Thymus (tissue), 11 donors: Measurements from ENCODE around the gene AGR3. TPM values are rescaled to one million over a fixed set of nuclear protein-coding genes. Genes with fewer than 3 reads are reported as not detected.

ENCODE experiments used
- DNase-seq, 9 donors: peaks; one replicate each; pipeline ENCODE4 v3.0.0-alpha.2; 2013; ENCODE audit warnings: low spot score in 9 of 9, low read depth in 6 of 9, missing footprints in 1 of 9
- H3K27ac ChIP-seq, 2 donors: one replicate each; pipeline ENCODE4 v1.5.1; 2013; ENCODE audit warnings: control low read depth in 1 of 2, low read depth in 1 of 2, low read length in 1 of 2, mild to moderate bottlenecking in 1 of 2, moderate library complexity in 1 of 2
- H3K27me3 ChIP-seq, 2 donors: one replicate each; pipeline ENCODE4 v1.5.1; 2013; ENCODE audit warnings: low read length in 1 of 2; ENCODE audit not compliant: control insufficient read depth in 2 of 2, insufficient read depth in 1 of 2
- H3K36me3 ChIP-seq, 2 donors: one replicate each; pipeline ENCODE4 v1.5.1; 2013; ENCODE audit warnings: low read length in 1 of 2, mild to moderate bottlenecking in 1 of 2, moderate library complexity in 1 of 2; ENCODE audit not compliant: control insufficient read depth in 2 of 2, insufficient read depth in 2 of 2
- H3K4me1 ChIP-seq, 2 donors: one replicate each; pipeline ENCODE4 v1.5.1; 2013; ENCODE audit warnings: low read length in 2 of 2; ENCODE audit not compliant: control insufficient read depth in 2 of 2, insufficient read depth in 2 of 2
- H3K4me3 ChIP-seq, 2 donors: one replicate each; pipeline ENCODE4 v1.5.1; 2013; ENCODE audit warnings: low read length in 2 of 2, control low read depth in 1 of 2, mild to moderate bottlenecking in 1 of 2
- H3K9me3 ChIP-seq, 2 donors: one replicate each; pipeline ENCODE4 v1.5.1; 2013; ENCODE audit warnings: low read length in 1 of 2, mild to moderate bottlenecking in 1 of 2; ENCODE audit not compliant: control insufficient read depth in 2 of 2, insufficient read depth in 1 of 2
- WGBS: extraction: QIAGEN DNeasy Blood & Tissue Kit; methylation state at CpG from one replicate; pipeline ENCODE4 v1.1.7; 2013; 5-methylcytosine and 5-hydroxymethylcytosine counted together
- polyA plus RNA-seq: library from polyadenylated mRNA; stranded (reverse); fragments of 200-250 nt; gene quantifications from one replicate; pipeline ENCODE4 v1.2.3, GENCODE V29; 2013
- total RNA-seq: library from RNA; stranded (reverse); fragments of 120-200 nt; gene quantifications from one replicate; pipeline ENCODE4 v1.2.4, GENCODE V29; 2013
- donor health status: healthy.

The AGR3 gene
- total and polyA plus RNA-seq, 2 donors = 1.3 TPM; not detected in 1

- 87% methylated on average over 2 of the region's 2 CpGs for WGBS
- H3K9me3 ChIP-seq = peaks cover 0 to 2% of the 10 kb centered on the region in 2 donors
- H3K36me3 ChIP-seq = no peaks in the 10 kb centered on the region
- no peak overlapping the region for H3K4me3 ChIP-seq
- no peaks in the 10 kb centered on the region for H3K4me1 ChIP-seq
- no peak overlapping the region for H3K27ac ChIP-seq
- H3K27me3 ChIP-seq = no peaks in the 10 kb centered on the region
- DNase-seq = no peak
Measured at GRCh38 chr7:16846601-16847165, 35.1 kb downstream of the AGR3 start.

GRCh38 chr7:16845746-16846145, 36.0 kb downstream of the AGR3 start:
- no peak overlapping the region for H3K27ac ChIP-seq
- DNase-seq = no peak
- H3K4me3 ChIP-seq = no peak overlapping the region
- no peaks in the 10 kb centered on the region for H3K36me3 ChIP-seq
- H3K27me3 ChIP-seq = no peaks in the 10 kb centered on the region
- H3K4me1 ChIP-seq = no peaks in the 10 kb centered on the region
- H3K9me3 ChIP-seq = no peaks in the 10 kb centered on the region

GRCh38 chr7:16841681-16842080, 40.1 kb downstream of the AGR3 start:
- DNase-seq = no peak
- 94% methylated on average over 4 of the region's 4 CpGs for WGBS
- Histone ChIP-seq H3K27me3 (no peaks in the 10 kb centered on the region), H3K4me3 (no peak overlapping the region), H3K9me3 (no peaks in the 10 kb centered on the region), H3K4me1 (no peaks in the 10 kb centered on the region), H3K36me3 (no peaks in the 10 kb centered on the region), H3K27ac (no peak overlapping the region)

GRCh38 chr7:16840094-16840493, 41.7 kb downstream of the AGR3 start:
- no peaks in the 10 kb centered on the region for H3K9me3 ChIP-seq
- no peaks in the 10 kb centered on the region for H3K27me3 ChIP-seq
- no peaks in the 10 kb centered on the region for H3K36me3 ChIP-seq
- no peak overlapping the region for H3K27ac ChIP-seq
- 99% methylated on average over 6 of the region's 6 CpGs for WGBS
- DNase-seq = no peak
- H3K4me3 ChIP-seq = no peak overlapping the region
- no peaks in the 10 kb centered on the region for H3K4me1 ChIP-seq

- no peaks in the 10 kb centered on the region for H3K9me3 ChIP-seq
- H3K27ac ChIP-seq = no peak overlapping the region
- 94% methylated on average over 2 of the region's 2 CpGs for WGBS
- no peaks in the 10 kb centered on the region for H3K36me3 ChIP-seq
- no peaks in the 10 kb centered on the region for H3K27me3 ChIP-seq
- DNase-seq = no peak
- no peaks in the 10 kb centered on the region for H3K4me1 ChIP-seq
- H3K4me3 ChIP-seq = no peak overlapping the region
Measured at GRCh38 chr7:16839646-16840045, 42.1 kb downstream of the AGR3 start.

GRCh38 chr7:16838891-16839290, 42.9 kb downstream of the AGR3 start:
- H3K36me3 ChIP-seq = no peaks in the 10 kb centered on the region
- no peak for DNase-seq

GRCh38 chr7:16838386-16838785, 43.4 kb downstream of the AGR3 start:
- WGBS = 75% methylated on average over 3 of the region's 3 CpGs
- H3K4me1 ChIP-seq = no peaks in the 10 kb centered on the region
- no peak for DNase-seq

More at GRCh38 chr7:16838891-16839290, 42.9 kb downstream of the AGR3 start:
- 86% methylated on average over 1 of the region's 1 CpG for WGBS
- Histone ChIP-seq H3K4me3 (no peak overlapping the region), H3K27me3 (no peaks in the 10 kb centered on the region), H3K27ac (no peak overlapping the region), H3K9me3 (no peaks in the 10 kb centered on the region), H3K4me1 (no peaks in the 10 kb centered on the region)

GRCh38 chr7:16836481-16836880, 45.3 kb downstream of the AGR3 start:
- H3K4me3 ChIP-seq = no peak overlapping the region
- H3K27me3 ChIP-seq = no peaks in the 10 kb centered on the region
- no peak for DNase-seq
- no peak overlapping the region for H3K27ac ChIP-seq
- WGBS = 97% methylated on average over 5 of the region's 5 CpGs
- no peaks in the 10 kb centered on the region for H3K9me3 ChIP-seq
- H3K36me3 ChIP-seq = no peaks in the 10 kb centered on the region
- no peaks in the 10 kb centered on the region for H3K4me1 ChIP-seq

More at GRCh38 chr7:16838386-16838785, 43.4 kb downstream of the AGR3 start:
- no peaks in the 10 kb centered on the region for H3K9me3 ChIP-seq
- H3K36me3 ChIP-seq = no peaks in the 10 kb centered on the region
- no peak overlapping the region for H3K27ac ChIP-seq
- H3K27me3 ChIP-seq = no peaks in the 10 kb centered on the region
- no peak overlapping the region for H3K4me3 ChIP-seq

- Histone ChIP-seq H3K27me3 (no peaks in the 10 kb centered on the region), H3K4me1 (no peaks in the 10 kb centered on the region), H3K9me3 (no peaks in the 10 kb centered on the region), H3K27ac (no peak overlapping the region), H3K4me3 (no peak overlapping the region), H3K36me3 (no peaks in the 10 kb centered on the region)
- 96% methylated on average over 1 of the region's 1 CpG for WGBS
- DNase-seq = no peak
Measured at GRCh38 chr7:16833373-16833772, 48.4 kb downstream of the AGR3 start.

GRCh38 chr7:16826060-16826459, 55.7 kb downstream of the AGR3 start:
- no peak overlapping the region for H3K27ac ChIP-seq
- H3K36me3 ChIP-seq = no peaks in the 10 kb centered on the region
- no peaks in the 10 kb centered on the region for H3K27me3 ChIP-seq
- no peak for DNase-seq
- no peaks in the 10 kb centered on the region for H3K9me3 ChIP-seq
- no peaks in the 10 kb centered on the region for H3K4me1 ChIP-seq
- H3K4me3 ChIP-seq = no peak overlapping the region
